GM10248 (cell line): ENCODE results near the gene PRDM11.

Source experiments
- CTCF ChIA-PET: fragments of 300-600 bp; sonication (Branson Sonifier 250); formaldehyde crosslinking; extraction: SDS; loops from one replicate; lab custom pipeline; 2021; ENCODE audit warnings: antibody characterized with exemption; lab: Yijun Ruan, JAX
- POLR2A ChIA-PET: fragments of 350-650 bp; sonication (Branson Sonifier 250); formaldehyde crosslinking; extraction: SDS; loops from one replicate; lab custom pipeline; 2020; ENCODE audit warnings: antibody characterized with exemption; lab: Yijun Ruan, JAX
- DNase-seq: peaks from one replicate; pipeline ENCODE4 v3.0.0; 2012; ENCODE audit errors: extremely low spot score
- TF ChIP-seq, protein P1 (sequence below): IDR thresholded peaks from 2 replicates; pipeline ENCODE4 v1.5.1; 2012; ENCODE audit warnings: mild to moderate bottlenecking, low read depth; ENCODE audit errors: extremely low read depth, missing control alignments, control extremely low read depth

Gene PRDM11

DNA sequence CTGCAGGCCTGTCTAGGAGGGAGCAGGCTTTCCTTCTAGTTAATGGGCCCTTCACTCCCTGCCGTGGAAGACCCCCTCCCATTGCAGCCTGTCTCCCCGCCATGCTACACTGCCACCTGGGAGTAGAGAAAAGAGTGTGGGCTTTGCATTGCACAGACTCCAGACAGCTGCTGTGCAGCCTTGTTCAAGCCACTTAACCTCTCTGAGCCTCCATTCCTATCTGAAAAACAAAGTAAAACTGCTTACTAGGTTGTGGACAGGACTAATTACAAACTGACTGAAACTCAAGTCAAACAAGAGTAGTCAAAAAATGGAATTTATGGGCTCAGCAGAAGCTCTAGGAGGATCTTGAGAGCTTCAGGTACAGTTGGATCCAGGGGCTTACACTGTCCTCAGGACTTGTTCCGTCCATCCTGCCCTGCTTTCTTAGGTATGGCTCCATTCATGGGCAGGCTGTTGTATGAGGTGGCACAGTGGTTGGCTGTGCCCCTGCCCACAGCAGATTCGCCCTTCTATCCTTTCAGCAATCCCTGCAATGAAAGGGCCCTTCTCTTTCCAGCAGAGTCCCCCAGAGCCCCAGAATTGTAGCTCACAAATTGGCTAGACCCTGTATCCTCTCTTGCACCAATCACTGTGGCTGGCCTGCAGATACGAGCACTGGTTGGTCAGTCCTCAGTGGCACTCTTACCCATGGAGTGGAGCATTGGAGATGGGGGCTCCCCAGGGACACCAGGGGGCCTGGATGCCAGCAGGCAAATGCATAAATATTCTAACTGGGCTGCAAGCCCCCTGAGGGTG lies 19.6 kb downstream of the PRDM11 start:
- TF ChIP-seq, protein P1, sequence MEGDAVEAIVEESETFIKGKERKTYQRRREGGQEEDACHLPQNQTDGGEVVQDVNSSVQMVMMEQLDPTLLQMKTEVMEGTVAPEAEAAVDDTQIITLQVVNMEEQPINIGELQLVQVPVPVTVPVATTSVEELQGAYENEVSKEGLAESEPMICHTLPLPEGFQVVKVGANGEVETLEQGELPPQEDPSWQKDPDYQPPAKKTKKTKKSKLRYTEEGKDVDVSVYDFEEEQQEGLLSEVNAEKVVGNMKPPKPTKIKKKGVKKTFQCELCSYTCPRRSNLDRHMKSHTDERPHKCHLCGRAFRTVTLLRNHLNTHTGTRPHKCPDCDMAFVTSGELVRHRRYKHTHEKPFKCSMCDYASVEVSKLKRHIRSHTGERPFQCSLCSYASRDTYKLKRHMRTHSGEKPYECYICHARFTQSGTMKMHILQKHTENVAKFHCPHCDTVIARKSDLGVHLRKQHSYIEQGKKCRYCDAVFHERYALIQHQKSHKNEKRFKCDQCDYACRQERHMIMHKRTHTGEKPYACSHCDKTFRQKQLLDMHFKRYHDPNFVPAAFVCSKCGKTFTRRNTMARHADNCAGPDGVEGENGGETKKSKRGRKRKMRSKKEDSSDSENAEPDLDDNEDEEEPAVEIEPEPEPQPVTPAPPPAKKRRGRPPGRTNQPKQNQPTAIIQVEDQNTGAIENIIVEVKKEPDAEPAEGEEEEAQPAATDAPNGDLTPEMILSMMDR = no peak
- no peak for DNase-seq
- ChIA-PET POLR2A (no interaction called here), CTCF (interaction anchor here (1.1 kb wide), 1 partner anchor 11 kb away, joined by 3 read pairs; no protein-coding TSS in a partner anchor)

DNA sequence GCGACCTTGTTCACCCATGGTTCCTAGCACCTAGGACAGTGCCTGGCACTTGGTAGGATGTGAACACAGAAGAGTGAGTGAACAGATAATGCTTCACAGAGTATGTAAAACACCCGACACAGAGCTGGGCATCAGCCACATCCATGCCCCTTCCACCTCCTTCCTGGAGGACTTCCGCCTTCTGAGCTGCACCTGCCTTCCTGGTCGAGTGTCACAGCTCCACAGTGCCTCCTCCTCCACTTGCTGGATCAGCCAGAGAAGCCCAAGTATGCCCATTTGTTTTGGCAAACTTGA lies 20.1 kb downstream of the PRDM11 start:
- TF ChIP-seq, protein P1 = no peak
- ChIA-PET CTCF (interaction anchor here (1.1 kb wide), 1 partner anchor 11 kb away, joined by 3 read pairs; no protein-coding TSS in a partner anchor), POLR2A (no interaction called here)
- DNase-seq = no peak

DNA sequence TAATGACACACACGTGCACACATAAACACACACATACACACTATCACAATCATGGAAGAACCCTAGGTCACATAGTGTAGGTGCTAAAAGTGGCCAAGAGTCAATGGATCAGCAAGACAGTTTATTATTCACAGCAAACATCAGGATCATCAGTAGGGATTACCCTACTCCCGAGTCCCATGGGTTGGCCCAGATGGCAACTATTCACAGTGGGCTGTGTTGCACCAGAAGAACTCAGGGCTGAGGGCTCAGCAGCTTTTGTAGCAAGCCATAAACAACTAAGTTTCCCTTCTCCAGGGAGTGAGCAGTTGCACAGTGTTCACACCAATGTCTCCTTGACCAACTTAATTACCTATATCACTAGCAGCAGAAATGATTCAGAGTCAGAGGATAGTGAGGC lies 20.8 kb downstream of the PRDM11 start:
- TF ChIP-seq, protein P1 = no peak
- CTCF ChIA-PET = interaction anchor here (2.1 kb wide), 1 partner anchor 66 kb away, joined by 5 read pairs; no protein-coding TSS in a partner anchor
- POLR2A ChIA-PET = no interaction called here
- DNase-seq = no peak

DNA sequence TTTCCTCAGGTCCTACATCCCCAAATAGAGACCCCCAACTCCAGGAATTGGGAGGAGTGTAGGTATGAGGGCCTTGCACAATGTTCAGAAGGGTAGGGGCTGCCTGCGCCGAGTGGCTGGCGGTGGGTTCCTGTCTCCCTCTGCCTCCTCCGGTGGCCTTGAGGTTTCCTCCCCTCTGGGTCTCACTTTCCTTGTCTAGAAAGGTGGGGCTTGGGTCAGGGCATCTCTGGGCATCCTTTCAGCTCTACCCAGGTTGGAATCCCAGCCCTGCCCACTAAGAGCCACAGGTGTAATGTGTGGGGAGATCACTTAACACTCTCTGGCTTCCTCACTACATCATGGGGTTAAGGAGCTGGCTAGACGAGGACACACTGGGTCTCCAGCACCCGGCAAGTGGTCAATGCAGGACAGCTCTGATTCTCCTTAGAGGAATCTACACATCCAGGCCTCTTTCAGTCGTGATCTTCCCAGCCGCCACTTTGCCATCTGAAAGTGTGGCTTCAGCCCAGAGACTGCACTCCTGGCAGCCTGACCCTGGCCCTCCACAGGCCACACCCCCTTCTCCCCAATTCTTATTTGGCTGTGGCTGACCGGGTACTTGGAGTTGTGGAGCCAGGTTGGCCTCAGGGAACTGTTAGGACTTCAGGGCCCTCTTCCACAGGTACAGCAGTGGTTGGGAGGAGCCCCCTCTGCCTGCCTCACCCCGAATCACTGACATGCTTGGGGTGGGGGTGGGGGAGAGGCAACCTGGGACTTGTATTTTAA lies 22.1 kb downstream of the PRDM11 start:
- no peak for DNase-seq
- ChIA-PET POLR2A (no interaction called here), CTCF (interaction anchor here (2.1 kb wide), 1 partner anchor 65 kb away, joined by 5 read pairs; no protein-coding TSS in a partner anchor)
- TF ChIP-seq, protein P1 = no peak

DNA sequence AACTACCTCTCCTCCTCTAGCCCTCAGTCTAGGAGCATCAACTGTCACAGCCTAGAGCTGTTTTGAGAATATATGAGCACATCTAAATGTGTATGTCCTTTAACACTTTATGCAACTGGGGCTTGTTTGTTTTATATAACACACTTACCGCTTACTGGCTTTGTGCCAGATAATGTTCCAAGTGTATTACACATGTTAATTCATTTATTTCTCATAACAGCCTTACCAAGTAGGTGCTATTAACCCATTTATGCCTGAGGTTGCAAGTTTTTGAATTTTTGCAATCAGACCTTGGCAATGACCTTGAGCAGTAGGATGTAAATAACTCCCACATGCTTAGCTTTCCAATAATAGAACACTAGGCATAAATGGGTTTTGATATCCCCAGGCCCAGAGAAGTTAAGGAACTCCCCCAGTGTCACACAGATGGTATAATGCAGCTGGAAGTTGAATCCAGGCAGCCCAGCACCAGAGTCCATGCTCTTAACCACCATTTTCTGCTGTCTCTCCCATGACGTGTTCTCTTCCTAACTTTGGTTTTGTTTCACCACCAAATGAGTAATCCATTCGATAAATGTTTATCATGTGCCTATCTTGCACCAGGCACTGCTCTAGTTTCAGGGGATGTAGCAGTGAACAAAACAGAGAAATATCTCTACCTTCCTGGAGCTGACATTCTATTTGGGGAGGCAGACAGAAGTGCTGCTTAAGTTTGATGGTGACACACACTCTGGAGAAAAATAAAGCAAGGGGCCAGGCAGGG lies 23.1 kb downstream of the PRDM11 start:
- no peak for DNase-seq
- TF ChIP-seq, protein P1 = no peak
- POLR2A ChIA-PET = no interaction called here
- CTCF ChIA-PET = no interaction called here

DNA sequence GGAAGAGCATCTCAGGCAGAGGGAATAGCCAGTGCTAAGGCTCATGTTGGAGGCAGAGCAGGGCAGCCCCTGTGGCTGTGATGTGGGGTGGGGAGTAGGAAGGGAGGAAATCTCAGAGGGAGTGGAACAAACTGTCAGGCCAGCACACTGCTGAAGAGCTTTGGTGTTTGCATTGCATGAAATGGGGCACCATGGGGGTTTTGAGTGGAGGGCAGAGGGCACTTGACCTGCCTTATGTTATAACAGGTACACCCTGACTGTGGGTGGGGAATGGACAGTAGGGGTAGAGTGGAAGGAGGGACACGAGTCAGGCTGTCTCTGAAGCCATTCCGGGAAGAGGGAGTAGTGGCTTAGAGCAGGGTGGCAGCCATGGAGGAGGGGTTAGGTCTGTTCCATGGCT lies 24.0 kb downstream of the PRDM11 start:
- ChIA-PET POLR2A (no interaction called here), CTCF (no interaction called here)
- TF ChIP-seq, protein P1 = no peak
- DNase-seq = no peak
